HG02981 (cell line): ENCODE measurements around the gene ALDH1B1.
"Not testable (repeated sequence)": the region's sequence is repeated elsewhere in the genome, so short reads cannot be mapped to it uniquely, and the experiment has no call there.

Experiments
- ATAC-seq: cut with Tn5 transposase; IDR thresholded peaks from one replicate; pipeline ENCODE4 v1.9.1; 2021; ENCODE audit warnings: mild to moderate bottlenecking, moderate library complexity; ENCODE audit not compliant: unreplicated experiment

Gene ALDH1B1

GRCh38 chr9:38385896-38386295 lies 6.6 kb upstream of the ALDH1B1 start:
- ATAC-seq = no peak

GRCh38 chr9:38386319-38386895 lies 6.1 kb upstream of the ALDH1B1 start:
- no peak for ATAC-seq

- ATAC-seq = no peak
Observed at GRCh38 chr9:38387066-38387465, 5.4 kb upstream of the ALDH1B1 start.

GRCh38 chr9:38387751-38388150 lies 4.8 kb upstream of the ALDH1B1 start:
- ATAC-seq = no peak

- no peak for ATAC-seq
Observed at GRCh38 chr9:38388283-38389223, 3.9 kb upstream of the ALDH1B1 start.

- no peak for ATAC-seq
Observed at GRCh38 chr9:38389313-38389712, 3.2 kb upstream of the ALDH1B1 start.

GRCh38 chr9:38390442-38390841 lies 2.1 kb upstream of the ALDH1B1 start:
- no peak for ATAC-seq

GRCh38 chr9:38390851-38391250 lies 1.7 kb upstream of the ALDH1B1 start:
- no peak for ATAC-seq

- ATAC-seq = no peak
Observed at GRCh38 chr9:38391278-38392118, 1.0 kb upstream of the ALDH1B1 start.

- peak; percentile 1 for ATAC-seq
Observed at GRCh38 chr9:38393128-38393796, 760 bp downstream of the ALDH1B1 start.

- ATAC-seq = no peak
Observed at GRCh38 chr9:38394416-38394815, 1.9 kb downstream of the ALDH1B1 start.

- ATAC-seq = no peak
Observed at GRCh38 chr9:38395653-38396370, 3.3 kb downstream of the ALDH1B1 start.

- no peak for ATAC-seq
Observed at GRCh38 chr9:38396371-38396671, 3.8 kb downstream of the ALDH1B1 start.

- ATAC-seq = not testable (repeated sequence)
Observed at GRCh38 chr9:38399191-38399590, 6.7 kb downstream of the ALDH1B1 start.

GRCh38 chr9:38401994-38402393 lies 9.5 kb downstream of the ALDH1B1 start:
- no peak for ATAC-seq

- ATAC-seq = no peak
Observed at GRCh38 chr9:38404314-38404713, 11.8 kb downstream of the ALDH1B1 start.

GRCh38 chr9:38405785-38406184 lies 13.3 kb downstream of the ALDH1B1 start:
- no peak for ATAC-seq

GRCh38 chr9:38406476-38407186 lies 14.1 kb downstream of the ALDH1B1 start:
- ATAC-seq = no peak

- no peak for ATAC-seq
Observed at GRCh38 chr9:38408719-38409118, 16.2 kb downstream of the ALDH1B1 start.

GRCh38 chr9:38412751-38413150 lies 20.2 kb downstream of the ALDH1B1 start:
- ATAC-seq = no peak
